DMS114 treated with DMSO at 0.1 percent for 48 hours (cell line): ENCODE data around the gene ABI2.
"Not testable (repeated sequence)": the region's sequence is repeated elsewhere in the genome, so short reads cannot be mapped to it uniquely, and the experiment has no call there.

ENCODE experiments used
- DNase-seq: peaks from one replicate; lab custom pipeline; 2025; ENCODE audit not compliant: unreplicated experiment; lab: John Stamatoyannopoulos, UW

ABI2 gene

DNA sequence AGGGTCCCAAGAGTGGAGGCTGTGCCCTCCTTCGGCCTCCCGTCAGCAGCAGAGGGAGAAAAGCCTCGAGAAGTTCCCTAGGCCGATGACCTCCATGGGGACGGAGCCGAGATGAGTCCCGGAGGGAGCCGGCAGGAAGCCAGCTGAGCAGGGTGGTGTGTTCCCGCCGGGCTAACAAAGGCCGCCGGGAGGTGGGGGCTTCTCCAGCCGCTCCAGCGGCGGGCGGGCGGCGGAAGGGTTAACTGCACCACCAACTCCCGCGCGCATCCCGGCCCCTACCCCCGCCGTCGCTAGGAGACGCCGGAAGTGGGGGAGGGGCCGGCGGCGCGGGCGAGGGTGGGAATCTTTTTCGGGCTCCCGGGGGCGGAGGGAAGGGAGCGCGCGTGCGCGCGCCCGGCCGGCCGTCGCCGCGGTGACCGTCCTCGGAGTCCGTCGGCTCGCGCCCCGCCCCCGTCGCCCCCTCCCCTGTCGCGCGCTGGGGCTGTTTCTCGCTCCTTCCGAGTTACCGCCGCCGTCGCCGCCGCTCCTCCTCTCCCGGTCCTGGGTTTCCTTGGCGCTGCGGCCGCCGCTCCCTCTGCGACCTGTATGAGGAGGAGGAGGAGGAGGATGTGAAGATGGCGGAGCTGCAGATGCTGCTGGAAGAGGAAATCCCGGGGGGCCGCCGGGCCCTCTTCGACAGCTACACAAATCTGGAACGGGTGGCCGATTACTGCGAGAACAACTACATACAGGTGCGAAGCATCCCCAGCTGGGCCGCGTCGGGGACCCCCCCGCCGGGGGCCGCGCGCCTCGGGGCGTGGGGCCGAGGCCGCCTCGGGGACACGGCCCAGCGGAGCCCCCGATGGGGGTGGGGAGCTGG is at the start of gene ABI2:
TSS of gene ABI2 (plus strand) at position 494 of the 859 bp plus-strand sequence. CDS start at position 615, 121 bp downstream.
- peak; percentile 80 for DNase-seq

DNA sequence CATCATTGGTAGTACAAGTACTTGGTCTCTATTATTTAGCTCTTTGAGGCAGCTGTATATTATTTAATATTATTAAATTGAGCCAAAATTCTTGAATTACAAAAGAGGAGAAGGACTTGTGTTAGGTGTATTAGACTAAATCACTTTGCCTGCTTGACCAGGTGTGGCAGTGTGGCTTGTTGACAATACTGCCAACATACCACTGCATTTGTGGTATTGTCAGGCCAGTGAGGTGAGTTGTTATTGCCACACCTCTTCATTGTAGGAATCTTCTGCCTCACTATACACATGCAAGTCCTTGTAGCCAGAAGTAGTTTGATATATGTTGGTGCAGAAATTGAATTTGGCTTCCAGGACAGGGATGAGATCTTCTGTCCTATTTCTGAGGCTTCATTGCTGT is 48.9 kb upstream of the ABI2 start:
- no peak for DNase-seq

DNA sequence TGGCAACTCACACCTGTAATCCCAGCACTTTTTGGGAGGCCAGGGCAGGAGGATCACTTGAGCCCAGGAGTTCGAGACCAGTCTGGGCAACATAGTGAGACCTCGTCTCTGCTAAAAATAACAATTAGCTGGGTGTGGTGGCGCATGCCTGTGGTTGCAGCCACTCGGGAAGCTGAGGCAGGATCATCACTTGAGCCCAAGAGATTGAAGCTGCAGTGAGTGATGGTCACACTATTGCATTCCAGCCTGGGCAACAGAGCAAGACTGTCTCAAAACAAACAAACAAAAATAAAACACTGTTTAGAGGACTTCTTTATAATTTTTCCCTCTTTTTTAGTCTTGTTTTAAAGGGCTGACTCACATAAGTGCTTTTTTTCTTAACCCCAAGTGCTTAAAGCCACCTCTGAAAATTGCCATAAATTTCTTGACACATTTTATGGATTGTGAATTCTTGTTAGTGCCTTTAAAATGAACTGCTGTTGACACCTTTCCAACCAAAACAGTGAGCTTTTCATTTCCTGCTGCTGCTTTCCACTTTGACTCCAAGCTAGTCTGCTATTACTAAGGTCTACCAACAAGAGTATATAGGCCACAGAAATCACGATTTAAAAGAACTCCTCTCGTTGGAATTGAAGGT is 47.6 kb upstream of the ABI2 start:
- DNase-seq, result no peak

- DNase-seq, result no peak
These were observed 46.1 kb upstream of the ABI2 start for GRCh38 chr2:203282101-203282500.

DNA sequence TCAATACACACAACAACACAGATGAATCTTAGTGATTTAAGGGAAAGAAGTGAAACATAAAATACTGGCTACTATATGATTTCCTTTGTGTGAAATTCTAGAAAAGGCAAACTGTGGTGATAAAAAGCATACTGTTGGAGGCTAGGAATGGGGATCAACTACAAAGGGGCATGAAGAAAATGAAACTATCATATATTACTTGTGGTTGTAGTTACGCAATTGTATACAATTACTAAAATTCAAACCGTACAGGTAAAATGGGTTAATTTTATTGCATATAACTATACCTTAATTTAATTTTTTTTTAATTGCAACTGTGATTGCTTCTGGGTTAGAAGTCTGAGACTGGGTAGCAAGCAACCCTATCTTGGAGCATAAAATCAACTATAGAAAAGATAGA is 41.7 kb upstream of the ABI2 start:
- DNase-seq, result no peak

GRCh38 chr2:203301667-203302066 is 26.5 kb upstream of the ABI2 start:
- no peak for DNase-seq

DNA sequence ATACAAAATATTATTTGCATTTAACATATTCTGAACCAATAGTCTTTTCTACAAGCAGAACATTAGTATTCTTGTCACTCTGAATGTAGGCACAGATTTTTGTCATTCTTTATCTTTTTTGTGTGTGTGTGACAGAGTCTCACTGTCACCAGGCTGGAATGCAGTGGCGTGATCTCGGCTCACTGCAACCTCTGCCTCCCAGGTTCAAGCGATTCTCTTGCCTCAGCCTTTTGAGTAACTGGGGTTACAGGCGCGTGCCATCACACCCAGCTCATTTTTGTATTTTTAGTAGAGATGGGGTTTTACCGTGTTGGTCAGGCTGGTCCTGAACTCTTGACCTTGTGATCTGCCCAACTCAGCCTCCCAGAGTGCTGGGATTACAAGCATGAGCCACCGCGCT is 25.6 kb upstream of the ABI2 start:
- not testable (repeated sequence) for DNase-seq

DNA sequence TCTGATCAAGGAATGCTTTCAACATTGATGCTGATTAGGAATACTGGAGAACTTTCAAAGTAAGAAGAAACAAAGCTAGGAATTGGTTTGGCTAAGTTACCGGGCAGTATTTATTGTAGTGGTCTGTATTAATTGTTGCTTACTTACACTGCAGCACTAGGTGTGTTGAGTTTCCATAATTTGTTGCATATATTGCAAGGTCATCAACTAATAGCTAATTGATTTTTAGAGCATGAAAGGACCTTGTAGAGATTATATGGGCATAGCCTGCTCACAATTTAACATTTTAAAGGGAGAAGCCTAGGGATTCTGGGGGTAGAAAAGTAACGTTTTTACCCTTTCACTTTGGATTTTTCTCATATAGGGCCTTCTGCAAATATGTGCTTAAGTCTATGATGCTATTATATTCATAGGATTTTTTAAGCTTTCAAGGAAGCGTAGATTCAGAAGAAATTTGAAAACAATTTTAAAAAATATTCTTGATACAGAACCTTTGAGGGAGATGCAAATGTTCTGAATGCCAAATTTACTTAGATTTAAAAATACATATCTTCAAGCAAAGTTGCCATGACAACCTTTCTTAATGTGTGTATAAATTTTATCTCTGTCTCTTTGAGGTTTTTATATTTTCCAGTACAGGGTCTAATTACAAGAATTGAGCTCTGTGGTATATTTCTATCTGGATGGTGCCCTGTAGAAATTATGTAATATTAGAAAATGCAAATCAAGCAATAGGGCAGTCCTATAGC is 17.3 kb upstream of the ABI2 start:
- DNase-seq, result no peak

DNA sequence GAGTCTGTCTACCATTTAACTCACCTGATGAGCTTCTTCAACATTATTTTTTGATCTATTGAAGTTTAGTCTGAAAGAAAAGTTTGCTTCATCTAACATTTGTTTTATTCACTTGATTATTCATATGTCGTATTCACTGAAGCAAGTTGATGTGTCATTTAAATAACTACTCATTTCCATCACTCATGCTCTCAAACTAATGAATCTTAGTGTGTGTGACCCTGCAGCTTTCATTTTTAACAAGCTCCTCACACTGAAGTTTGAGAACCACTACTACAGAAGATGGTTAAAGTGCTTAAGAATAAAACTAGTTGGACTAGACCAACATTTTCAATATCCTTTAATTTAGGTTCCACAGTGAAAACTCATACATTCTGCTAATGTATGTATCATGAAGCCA is 1.8 kb upstream of the ABI2 start:
- DNase-seq, result no peak

DNA sequence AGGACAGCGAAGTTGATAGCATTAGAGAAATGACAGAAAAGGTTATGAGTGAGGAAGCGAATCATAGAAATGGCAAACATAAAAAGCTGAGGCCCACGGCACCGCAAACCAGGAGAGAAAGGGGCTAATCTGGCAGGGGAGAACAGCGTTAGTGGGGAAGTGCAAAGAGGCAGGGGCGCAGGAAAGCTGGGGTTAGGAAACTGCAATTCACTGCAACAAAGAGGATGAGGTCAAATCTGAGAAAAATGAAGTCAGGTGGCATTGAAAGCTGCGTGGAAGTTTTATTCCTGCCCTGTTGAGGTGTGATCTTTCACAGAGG is 653 bp upstream of the ABI2 start:
- DNase-seq, result peak; percentile 31

DNA sequence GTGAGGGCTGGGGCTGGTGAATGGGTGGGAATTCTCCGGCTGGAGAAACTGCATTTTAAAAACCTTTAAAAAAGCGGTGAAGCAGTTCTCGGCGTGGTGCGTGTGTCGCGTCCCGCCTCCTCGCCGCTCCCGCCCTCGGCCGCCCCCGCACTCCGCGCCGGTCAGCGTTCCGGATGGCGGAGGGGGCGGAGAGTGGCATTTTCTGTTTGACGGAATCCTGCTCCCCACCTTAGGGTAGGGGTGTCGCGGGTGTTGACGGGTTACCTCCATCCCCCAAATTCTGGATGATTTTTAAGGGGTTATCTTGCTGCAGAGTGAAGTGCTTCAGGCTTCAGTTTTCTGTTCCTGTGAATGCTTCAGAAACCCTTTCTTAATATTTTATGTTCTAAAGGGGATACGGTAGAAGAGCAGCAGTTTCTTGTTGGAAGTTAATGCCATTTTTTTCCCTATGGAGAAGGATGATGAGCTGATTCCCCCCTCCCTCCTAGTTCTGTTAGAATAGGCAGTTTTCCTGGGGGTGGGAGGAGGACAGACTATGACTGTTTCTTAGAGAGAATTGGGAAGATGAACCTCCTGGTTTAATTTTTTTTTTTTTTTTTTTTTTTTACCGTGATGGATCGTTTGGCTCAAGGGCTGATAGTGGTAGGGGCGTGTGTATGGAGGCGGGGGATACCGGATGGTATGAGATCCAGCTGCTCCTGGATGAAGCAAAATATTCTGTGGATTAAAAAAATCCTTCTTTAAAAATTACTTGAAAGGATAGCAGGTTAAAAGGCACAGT is 756 bp downstream of the ABI2 start:
- DNase-seq, result peak; percentile 29

DNA sequence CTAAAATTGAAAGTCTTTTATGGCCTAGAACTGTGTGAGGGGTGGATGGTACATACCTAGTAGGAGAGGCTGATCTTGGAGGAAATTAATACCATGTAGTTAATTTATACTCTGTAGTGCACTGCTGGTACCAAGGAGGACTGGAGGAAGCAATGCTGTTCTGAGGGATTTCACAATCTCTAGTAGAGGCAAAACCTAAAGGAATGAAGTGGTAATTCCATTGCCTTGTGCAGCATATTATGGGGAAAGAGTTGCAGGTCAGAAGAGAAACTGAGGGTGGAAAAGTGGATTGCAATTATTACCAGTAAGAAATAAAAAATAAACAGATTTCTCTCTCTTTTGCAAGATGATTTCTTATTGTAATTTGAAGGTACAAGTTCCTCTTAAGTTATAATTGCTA is 2.2 kb downstream of the ABI2 start:
- DNase-seq, result no peak

DNA sequence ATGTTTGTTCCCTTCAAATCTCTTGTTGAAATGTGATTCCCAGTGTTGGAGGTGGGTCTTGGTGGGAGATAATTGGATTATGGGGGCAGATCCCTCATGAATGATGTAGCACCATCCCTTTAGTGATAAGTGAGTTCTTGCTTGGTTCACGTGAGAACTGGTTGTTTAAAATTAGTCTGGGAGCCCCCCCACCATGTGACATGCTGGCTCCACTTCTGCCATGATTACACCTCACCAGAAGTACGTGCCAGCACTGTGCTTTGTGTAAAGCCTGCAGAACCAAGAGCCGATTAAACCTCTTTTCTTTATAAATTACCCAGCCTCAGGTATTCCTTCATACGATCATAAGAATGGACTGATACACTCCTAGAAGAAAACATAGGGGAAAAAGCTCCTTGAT is 10.1 kb downstream of the ABI2 start:
- no peak for DNase-seq

- no peak for DNase-seq
These were observed 12.7 kb downstream of the ABI2 start for GRCh38 chr2:203340791-203341487.

GRCh38 chr2:203341741-203342310 is 13.6 kb downstream of the ABI2 start:
- no peak for DNase-seq

- not testable (repeated sequence) for DNase-seq
These were observed 14.2 kb downstream of the ABI2 start for GRCh38 chr2:203342374-203342773.

DNA sequence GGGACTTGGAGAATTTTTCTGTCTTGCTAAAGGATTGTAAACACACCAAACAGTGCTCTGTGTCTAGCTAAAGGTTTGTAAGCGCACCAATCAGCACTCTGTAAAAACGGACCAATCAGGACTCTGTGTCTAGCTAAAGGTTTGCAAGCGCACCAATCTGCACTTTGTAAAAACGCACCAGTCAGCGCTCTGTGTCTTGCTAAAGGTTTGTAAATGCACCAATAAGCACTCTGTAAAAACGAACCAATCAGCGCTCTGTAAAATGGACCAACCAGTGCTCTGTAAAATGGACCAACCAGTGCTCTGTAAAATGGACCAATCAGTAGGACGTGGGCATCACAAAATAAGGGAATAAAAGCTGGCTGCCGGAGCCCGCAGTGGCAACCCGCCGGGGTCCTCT is 16.5 kb downstream of the ABI2 start:
- no peak for DNase-seq

GRCh38 chr2:203346612-203347011 is 18.4 kb downstream of the ABI2 start:
- DNase-seq, result no peak

- no peak for DNase-seq
These were observed 19.2 kb downstream of the ABI2 start for GRCh38 chr2:203347375-203347774.

- DNase-seq, result no peak
These were observed 24.5 kb downstream of the ABI2 start for GRCh38 chr2:203352604-203353255.
